ENCODE results near the gene C5orf47.
A peak's percentile ranks its signal among the peaks of the same experiment; 100 is the strongest.

The C5orf47 gene

GRCh38 chr5:173988554-173989431 is at the start of gene C5orf47:
TSS of gene C5orf47 (plus strand) at chr5:173989170. CDS start at chr5:173989264, 94 bp downstream.
- DNase-seq = no peak

GRCh38 chr5:173940269-173940668 is 48.7 kb upstream of the C5orf47 start:
- DNase-seq = no peak

GRCh38 chr5:173941102-173941501 is 47.9 kb upstream of the C5orf47 start:
- no peak for DNase-seq

GRCh38 chr5:173941758-173942401 is 47.1 kb upstream of the C5orf47 start:
- no peak for DNase-seq

GRCh38 chr5:173944511-173944910 is 44.5 kb upstream of the C5orf47 start:
- DNase-seq = no peak

- no peak for DNase-seq
Measured at GRCh38 chr5:173945160-173945559, 43.8 kb upstream of the C5orf47 start.

- DNase-seq = no peak
Measured at GRCh38 chr5:173946323-173946722, 42.6 kb upstream of the C5orf47 start.

GRCh38 chr5:173950829-173951228 is 38.1 kb upstream of the C5orf47 start:
- DNase-seq = no peak

- DNase-seq = no peak
Measured at GRCh38 chr5:173953528-173954090, 35.4 kb upstream of the C5orf47 start.

- DNase-seq = no peak
Measured at GRCh38 chr5:173954671-173955521, 34.1 kb upstream of the C5orf47 start.

GRCh38 chr5:173960986-173961385 is 28.0 kb upstream of the C5orf47 start:
- no peak for DNase-seq

- no peak for DNase-seq
Measured at GRCh38 chr5:173961418-173961817, 27.6 kb upstream of the C5orf47 start.

- DNase-seq = no peak
Measured at GRCh38 chr5:173962436-173962972, 26.5 kb upstream of the C5orf47 start.

GRCh38 chr5:173963182-173963838 is 25.7 kb upstream of the C5orf47 start:
- DNase-seq = no peak

GRCh38 chr5:173963867-173964441 is 25.0 kb upstream of the C5orf47 start:
- peak; percentile 4 to 56 (median 41) for DNase-seq

GRCh38 chr5:173964506-173964905 is 24.5 kb upstream of the C5orf47 start:
- no peak for DNase-seq

GRCh38 chr5:173967241-173967640 is 21.7 kb upstream of the C5orf47 start:
- DNase-seq = no peak

- DNase-seq = no peak
Measured at GRCh38 chr5:173968154-173968797, 20.7 kb upstream of the C5orf47 start.

- no peak for DNase-seq
Measured at GRCh38 chr5:173969167-173970049, 19.6 kb upstream of the C5orf47 start.
